Erythroblast (primary cell): ENCODE data around the gene SFXN4.

Source experiments
- GATA1 ChIP-seq: IDR thresholded peaks from 2 replicates; pipeline ENCODE4 v1.6.1; 2011; ENCODE audit warnings: low read depth, mild to moderate bottlenecking, control low read depth, low read length, moderate library complexity
- POLR2A ChIP-seq: IDR thresholded peaks from 2 replicates; pipeline ENCODE4 v1.6.1; 2011; ENCODE audit warnings: mild to moderate bottlenecking, low read length

DNA sequence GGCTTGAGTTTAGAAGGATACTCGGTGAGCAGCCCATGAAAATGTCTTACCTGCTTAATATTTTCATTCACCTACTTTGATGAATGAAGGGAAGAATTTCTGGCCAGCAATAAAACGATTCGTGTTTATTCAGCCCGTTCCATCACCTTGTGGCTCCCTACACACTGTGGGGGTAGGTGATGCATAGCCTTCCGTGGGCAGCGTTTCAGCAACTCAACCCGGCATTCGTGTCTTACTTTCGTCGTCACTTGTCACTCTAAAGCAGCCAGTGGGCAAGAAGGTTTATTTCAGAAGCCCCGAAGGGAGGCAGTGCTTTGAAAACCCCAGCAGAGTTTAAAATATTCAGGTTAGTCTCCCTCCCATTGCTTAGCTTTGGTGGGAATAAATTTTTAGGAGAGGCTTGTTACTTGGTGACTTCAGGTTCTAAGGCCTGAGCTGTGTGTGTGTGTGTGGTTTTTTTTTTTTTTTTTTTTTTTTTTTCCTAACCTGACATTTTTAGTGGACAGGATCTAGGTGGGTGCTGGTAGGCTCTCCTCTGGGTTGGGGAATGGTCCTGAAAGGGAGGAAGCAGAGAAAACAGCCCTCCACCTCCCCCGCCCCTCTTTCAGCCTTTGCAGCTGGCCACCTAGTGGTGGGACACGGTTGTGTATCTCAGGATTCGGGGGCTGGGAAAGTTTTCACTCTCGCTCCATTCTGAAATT is 43.7 kb upstream of the SFXN4 start:
- TF ChIP-seq GATA1, result no peak
- TF ChIP-seq POLR2A, result no peak
